GM21619 (cell line): ENCODE data around the gene OR13C8.

ENCODE experiments used
- ATAC-seq: cut with Tn5 transposase; IDR thresholded peaks from one replicate; pipeline ENCODE4 v1.9.1; 2021; ENCODE audit not compliant: unreplicated experiment

The OR13C8 gene

GRCh38 chr9:104608336-104608735, 39.4 kb downstream of the OR13C8 start:
- ATAC-seq, result no peak

- no peak for ATAC-seq
Observed at GRCh38 chr9:104611213-104611612, 42.2 kb downstream of the OR13C8 start.

- no peak for ATAC-seq
Observed at GRCh38 chr9:104617418-104617817, 48.5 kb downstream of the OR13C8 start.

GRCh38 chr9:104618104-104618503, 49.1 kb downstream of the OR13C8 start, which contains the start of gene OR13C9:
Gene OR13C9, minus strand, starts transcription at chr9:104618204. Its CDS starts 0 bp downstream, at chr9:104618204.
- no peak for ATAC-seq
